HUDEP-2 (cell line): ENCODE results near the gene LURAP1L.

ENCODE experiments used
- DNase-seq, 76 experiments: peaks; one replicate each; lab custom pipeline; 2025; ENCODE audit not compliant: unreplicated experiment in 76 of 76; lab: John Stamatoyannopoulos, UW

The LURAP1L gene

DNA sequence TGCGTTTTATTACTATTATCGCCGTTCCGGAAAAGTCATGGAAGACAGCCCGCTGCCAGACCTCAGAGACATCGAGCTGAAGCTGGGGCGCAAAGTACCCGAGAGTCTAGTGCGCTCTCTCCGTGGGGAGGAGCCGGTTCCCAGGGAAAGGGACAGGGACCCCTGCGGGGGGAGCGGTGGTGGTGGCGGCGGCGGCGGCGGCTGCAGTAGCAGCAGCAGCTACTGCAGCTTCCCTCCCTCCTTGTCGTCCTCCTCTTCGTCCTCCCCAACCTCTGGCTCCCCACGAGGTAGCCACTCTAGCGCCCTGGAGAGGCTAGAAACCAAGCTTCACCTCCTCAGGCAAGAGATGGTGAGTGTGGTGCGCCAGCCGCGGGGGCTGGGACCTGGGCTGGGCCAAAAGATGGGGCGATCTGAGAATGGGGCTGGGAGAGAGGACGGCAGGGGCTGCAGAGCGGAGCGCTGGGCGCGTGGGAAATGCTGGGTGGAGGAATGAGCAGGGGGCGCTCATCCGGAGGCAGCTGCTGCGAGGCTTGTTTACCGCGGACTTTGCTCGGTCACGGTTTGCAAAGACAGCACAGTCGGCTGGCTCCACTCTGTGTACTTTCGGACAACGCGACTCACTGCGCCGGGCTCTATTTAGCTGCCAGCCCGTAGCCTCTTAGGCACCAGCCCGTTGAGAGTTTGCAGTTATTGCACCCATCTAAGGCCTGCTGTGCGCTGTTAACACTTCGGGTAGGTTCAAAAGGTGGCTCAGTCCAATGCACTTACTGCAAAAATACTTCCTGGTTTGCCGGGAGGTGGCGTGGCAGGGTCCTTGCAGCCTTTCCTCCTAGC is 1.1 kb downstream of the LURAP1L start:
- peak in 24 of 76 experiments; percentile 1 to 32 (median 16) for DNase-seq

- peak in 6 of 76 experiments; percentile 1 to 20 (median 8) for DNase-seq
Measured at GRCh38 chr9:12776513-12777055, 1.8 kb downstream of the LURAP1L start.

DNA sequence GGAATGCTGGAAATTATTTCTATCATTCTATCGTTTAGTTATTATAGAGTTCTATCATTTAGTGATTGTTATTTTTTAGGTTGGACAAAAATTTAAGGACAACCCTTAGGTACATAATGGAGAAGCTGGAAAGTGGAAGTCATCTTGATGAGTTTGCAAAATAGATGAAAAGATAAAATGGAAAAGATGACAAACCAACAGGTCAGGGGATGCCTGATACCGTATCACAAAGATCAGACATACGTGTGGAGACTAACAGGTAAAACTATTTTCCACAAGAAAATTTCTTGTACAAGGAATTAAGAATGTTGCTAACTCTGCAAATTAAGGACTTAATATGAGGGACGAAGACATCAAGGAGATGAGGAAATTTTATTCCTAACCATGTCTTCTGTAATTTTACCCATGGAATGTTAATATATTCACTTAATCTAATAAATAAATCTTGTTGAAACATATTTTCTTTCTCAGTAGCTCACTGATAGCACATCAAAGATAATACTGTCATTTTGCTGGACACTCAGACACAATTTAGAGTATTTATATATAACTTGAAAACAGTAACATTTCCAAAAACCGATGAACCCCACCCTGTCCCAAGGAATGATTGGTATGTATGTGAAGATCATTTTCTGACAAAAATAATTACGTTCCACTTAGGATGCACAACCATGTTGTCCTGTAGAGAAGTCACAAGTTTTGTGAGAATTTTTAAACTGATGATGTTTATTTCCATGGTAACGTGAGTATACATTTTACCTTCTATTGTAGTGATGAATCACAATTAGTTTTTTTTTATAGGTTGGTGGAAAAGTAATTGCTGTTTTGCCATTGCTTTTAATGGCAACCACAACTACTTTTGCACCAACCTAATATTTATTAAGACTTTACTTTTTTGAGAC is 2.6 kb downstream of the LURAP1L start:
- DNase-seq: no peak

DNA sequence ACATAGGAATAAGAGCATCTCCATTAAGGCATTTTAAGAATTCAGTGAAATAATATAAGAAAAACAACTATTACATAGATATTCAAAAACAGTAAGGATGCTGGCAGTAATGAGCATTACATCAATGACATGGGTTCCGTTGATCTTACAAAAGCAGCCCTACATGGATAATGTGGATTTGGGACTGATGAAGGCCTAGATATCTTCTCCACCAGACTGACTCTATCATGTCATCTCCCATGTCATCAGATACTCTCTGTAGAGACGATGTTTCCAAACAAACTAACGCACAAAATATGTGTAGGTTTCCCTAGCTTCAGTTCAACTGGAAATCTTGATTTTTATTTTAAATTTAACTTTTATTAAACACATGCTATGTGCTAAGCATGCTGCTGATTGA is 3.6 kb downstream of the LURAP1L start:
- no peak for DNase-seq

DNA sequence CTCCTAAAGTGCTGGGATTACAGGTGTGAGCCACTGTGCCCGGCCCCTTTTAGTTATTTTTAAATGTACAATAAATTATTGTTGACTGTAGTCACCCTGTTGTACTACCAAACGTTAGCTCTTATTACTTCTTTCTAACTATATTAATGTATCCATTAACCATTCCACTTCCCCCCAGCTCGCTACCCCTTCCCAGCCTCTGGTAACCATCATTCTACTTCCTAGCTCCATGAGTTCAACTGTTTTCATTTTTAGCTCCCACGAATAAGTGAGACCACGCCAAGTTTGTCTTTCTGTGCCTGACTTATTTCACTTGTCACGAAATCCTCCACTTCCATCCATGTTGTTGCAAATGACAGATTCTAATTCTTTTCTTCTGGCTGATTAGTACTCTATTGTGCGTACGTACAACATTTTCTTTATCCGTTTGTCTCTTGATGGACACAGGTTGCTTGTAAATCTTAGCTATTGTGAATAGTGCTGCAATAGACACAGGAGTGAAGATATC is 6.5 kb downstream of the LURAP1L start:
- DNase-seq: no peak

DNA sequence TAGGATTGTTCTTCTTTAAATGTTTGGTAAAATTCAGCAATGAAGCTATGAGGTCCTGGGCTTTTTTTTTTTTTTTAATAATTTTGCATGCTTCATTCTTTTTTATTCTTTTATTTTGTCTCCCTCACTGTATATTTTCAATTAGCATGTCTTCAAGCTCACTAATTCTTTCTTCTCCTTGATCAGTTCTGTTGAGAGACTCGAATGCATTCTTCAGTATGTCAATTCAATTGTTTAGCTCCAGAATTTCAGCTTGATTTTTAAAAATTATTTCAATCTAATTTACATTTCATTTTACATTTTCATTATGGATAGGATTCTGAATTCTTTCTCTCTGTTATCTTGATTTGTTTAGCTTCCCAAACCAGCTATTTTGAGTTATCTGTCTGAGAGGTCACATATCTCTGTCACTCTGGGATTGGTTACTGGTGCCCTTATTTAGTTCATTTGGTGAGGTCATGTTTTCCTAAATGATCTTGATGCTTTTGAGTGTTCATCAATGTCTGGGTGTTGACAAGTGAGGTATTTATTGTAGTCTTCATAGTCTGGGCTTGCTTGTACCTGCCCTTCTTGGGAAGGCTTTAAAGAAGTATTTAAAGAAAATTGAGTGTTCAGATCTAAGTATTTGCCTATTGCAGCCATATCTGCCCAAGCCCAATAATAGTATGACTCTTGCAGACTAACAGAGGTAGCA is 9.1 kb downstream of the LURAP1L start:
- no peak for DNase-seq

DNA sequence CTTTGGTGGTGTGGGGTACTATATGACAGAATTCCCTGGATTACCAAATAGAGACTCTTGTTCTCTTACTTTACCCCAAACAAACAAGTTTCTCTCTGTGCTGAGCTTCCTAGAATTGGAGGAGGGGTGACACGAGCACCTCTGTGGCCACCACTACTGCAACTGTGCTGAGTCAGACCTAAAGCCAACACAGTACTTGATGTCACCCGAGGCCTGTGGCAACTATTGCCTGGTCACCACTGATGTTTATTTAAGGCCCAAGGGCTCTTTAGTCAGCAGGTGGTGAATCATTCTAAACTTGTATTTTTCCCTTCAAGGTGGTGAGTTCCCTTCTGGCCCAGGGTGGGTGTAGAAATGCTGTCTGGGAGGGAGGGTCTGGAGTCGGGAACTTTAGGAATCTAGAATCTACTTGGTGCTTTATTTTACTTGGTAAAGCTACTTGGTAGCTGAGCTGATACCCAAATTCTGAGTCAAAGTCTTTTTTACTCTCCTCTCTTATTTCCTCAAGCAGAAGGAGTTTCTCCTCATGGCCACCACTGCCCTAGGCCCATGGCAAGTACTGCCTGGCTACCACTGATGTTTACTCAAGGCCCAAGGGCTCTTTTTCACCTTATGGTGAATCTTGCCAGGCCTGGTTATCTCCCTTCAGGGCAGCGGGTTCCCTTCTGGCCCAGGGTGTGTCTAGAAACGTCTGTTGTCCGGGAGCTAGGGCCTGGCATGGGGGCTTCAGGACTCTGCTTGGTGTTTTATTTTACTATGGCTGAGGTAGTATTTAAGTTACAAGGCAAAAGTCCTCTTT is 9.8 kb downstream of the LURAP1L start:
- peak in 2 of 76 experiments; percentile 12 to 31 for DNase-seq

GRCh38 chr9:12785260-12785770 is 10.5 kb downstream of the LURAP1L start:
- peak in 1 of 76 experiments; percentile 9 for DNase-seq

DNA sequence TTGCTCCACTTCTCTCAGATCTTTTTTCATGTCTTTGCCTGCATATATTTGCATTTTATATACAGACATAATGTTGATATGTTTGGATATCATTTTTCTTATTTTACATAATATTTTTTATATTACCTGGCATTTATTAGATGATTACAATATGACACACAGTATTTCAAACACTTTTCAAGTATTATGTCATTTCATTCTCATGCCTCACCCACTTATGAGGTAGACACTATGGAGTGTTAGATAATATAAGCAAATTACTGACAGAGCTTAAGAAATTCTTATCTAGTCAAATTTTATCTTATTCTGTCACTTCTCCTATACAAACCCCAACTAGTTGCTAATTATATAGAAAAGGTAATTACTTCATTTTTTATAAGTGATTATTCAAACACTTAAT is 11.1 kb downstream of the LURAP1L start:
- no peak for DNase-seq

DNA sequence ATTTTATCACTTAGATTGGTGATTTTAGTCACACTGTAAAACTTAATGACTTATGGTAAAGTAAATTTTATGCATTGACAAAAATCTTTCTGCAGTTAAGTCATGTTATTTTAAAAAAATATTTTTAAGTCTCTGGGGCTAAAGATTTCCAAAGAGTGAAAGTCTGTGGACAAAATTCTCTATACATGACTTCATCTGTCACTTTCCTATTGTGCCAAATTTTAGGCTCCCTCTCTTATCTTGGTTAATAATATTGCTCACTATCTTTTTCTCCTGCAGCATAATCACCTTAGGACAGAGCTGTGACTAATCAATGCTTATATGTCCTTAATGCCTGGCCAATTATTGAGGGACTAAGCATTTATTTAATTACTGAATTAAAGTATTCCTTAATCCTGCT is 15.2 kb downstream of the LURAP1L start:
- DNase-seq: no peak

GRCh38 chr9:12790883-12791282 is 16.1 kb downstream of the LURAP1L start:
- no peak for DNase-seq

- DNase-seq: no peak
Measured at GRCh38 chr9:12794101-12794799, 19.4 kb downstream of the LURAP1L start.

DNA sequence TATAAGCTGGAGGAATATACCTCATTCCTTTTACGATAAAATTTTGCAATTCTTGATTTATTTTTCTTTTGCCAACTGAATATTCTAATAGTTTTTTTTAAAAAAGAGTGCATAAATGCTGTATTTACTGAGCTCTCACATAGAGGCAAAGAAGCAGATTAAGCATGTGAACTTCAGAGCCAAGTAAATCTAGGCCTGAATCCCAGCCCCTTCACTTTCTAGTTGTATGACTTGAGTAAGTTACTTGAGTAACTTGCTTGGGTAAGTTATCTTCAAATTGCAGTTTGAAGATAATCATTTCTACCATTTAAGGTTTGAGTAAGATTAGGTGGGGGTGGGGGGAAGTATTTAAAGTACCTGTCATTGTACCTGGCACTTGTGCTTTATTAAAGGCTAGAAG is 21.8 kb downstream of the LURAP1L start:
- DNase-seq: no peak

DNA sequence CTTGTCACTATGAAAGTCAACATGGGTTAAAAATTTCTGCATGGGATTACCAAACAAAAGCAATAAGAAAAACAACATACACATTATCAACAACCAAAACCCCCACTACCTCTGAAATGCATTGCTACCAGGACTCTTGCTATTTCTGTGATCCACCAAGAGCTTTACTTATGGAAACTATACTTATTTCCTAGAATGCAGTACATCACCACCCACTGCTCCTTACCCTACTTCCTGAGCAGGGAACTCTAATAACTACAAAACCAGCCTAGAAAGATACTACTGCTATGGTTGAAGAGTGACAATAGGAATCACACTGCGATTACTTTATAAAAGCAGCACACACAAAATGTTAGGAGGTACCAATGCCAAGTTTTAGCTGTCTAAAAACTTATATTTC is 22.2 kb downstream of the LURAP1L start:
- no peak for DNase-seq

DNA sequence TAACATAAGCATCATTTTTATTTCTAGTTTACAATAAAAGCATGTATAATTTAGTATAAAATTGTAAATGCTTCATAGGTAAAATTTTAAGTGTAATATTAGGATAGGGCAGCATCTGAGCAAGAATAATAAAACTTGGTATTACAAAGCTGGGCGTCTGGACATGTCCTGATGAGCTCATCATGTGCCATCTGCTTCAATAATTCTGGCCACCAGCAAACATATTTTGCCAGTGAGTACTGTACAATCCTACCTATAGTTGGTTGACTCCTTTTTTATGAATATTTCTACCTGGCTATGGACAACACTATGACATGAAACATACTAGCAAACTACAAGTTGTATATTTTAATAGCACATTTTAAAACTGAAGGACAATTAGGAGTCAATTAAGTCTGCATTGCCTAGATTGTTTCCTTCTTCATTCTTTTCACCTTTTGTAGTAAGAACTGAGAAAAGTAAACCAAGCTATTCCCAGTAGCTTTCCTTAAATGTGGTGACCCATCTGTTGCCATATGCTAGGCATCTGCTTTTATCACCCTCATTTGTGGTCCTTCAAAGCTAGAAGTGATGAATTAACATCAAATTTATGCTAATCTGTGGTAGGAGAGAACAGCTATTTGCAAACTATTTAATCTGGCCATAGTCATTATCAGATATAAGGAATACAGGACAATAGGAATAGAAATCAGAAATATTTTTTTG is 23.4 kb downstream of the LURAP1L start:
- no peak for DNase-seq

GRCh38 chr9:12801187-12801586 is 26.4 kb downstream of the LURAP1L start:
- no peak for DNase-seq

GRCh38 chr9:12801663-12802062 is 26.8 kb downstream of the LURAP1L start:
- no peak for DNase-seq

DNA sequence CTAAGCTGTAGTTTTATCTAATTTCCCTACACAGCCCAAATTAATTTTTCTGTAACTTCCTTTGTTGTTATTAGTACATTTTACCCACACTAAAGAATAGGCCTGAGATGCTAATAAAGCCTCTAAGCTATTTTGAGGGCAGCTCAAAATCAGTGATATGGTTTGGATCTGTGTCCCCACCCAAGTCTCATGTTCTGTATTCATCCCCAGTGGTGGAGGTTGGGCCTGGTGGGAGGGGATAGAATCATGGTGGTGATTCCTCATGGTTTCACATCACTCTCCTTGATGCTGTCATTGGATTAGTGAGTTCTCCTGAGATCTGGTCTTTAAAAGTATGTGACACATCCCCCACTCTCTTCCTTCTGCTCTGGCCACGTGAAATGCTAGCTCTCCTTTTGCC is 27.3 kb downstream of the LURAP1L start:
- DNase-seq: no peak
